GM19099 (cell line): ENCODE results near the gene SFSWAP.

Experiments
- POLR2A ChIP-seq: IDR thresholded peaks from 3 replicates; pipeline ENCODE4 v1.6.1; 2011; ENCODE audit warnings: low read depth; ENCODE audit not compliant: insufficient read length; ENCODE audit errors: extremely low read depth

Gene SFSWAP

GRCh38 chr12:131844656-131845055, 133.8 kb downstream of the SFSWAP start:
- TF ChIP-seq POLR2A, result no peak

GRCh38 chr12:131845121-131845520, 134.2 kb downstream of the SFSWAP start:
- TF ChIP-seq POLR2A, result no peak

GRCh38 chr12:131847456-131847855, 136.6 kb downstream of the SFSWAP start:
- no peak for TF ChIP-seq POLR2A

- TF ChIP-seq POLR2A, result no peak
These were observed 137.9 kb downstream of the SFSWAP start for GRCh38 chr12:131848753-131849152.
